HepG2 (cell line): ENCODE data around the gene KCTD19. TPM values are rescaled to one million over a fixed set of nuclear protein-coding genes. Genes with fewer than 3 reads are reported as not detected.
A peak's percentile ranks its signal among the peaks of the same experiment; 100 is the strongest.

ENCODE experiments used
- CAMTA2 ChIP-seq: sonication (generic); formaldehyde crosslinking; IDR thresholded peaks from 2 replicates; pipeline ENCODE4 v1.4.0; 2020; ENCODE audit warnings: mild to moderate bottlenecking, missing genetic modification reagents, borderline replicate concordance
- JUND ChIP-seq: sonication (generic); formaldehyde crosslinking; IDR thresholded peaks from 2 replicates; pipeline ENCODE4 v1.8.0; 2022; ENCODE audit warnings: mild to moderate bottlenecking, missing genetic modification reagents
- MAZ ChIP-seq, 2 experiments: sonication (generic) in 1 of 2; formaldehyde crosslinking in 1 of 2; IDR thresholded peaks; 2 replicates each; pipeline versions ENCODE4 v1.5.0 to v1.6.1; 2012 to 2020; ENCODE audit warnings: low read depth in 2 of 2, mild to moderate bottlenecking in 2 of 2, borderline replicate concordance in 1 of 2, improper control_type of control experiment in 1 of 2, low read length in 1 of 2, missing genetic modification reagents in 1 of 2, moderate library complexity in 1 of 2
- NCOR1 ChIP-seq: fragments of 200-600 bp; sonication (generic); IDR thresholded peaks from 2 replicates; pipeline ENCODE4 v1.7.0; 2017; ENCODE audit warnings: antibody characterized with exemption, low read length, borderline replicate concordance
- ONECUT2 ChIP-seq: sonication (generic); formaldehyde crosslinking; IDR thresholded peaks from 2 replicates; pipeline ENCODE4 v1.4.0; 2020; ENCODE audit warnings: missing genetic modification reagents
- PITX1 ChIP-seq: sonication (generic); formaldehyde crosslinking; IDR thresholded peaks from 2 replicates; pipeline ENCODE4 v1.5.1; 2020; ENCODE audit warnings: mild to moderate bottlenecking, missing genetic modification reagents
- PLRG1 ChIP-seq: fragments of 450-650 bp; conservative IDR thresholded peaks from 2 replicates; pipeline ENCODE4 v1.6.1; 2016
- RBM39 ChIP-seq: fragments of 200-400 bp; formaldehyde crosslinking; IDR thresholded peaks from one replicate; pipeline ENCODE4 v1.6.1; 2018; ENCODE audit warnings: antibody characterized with exemption, mild to moderate bottlenecking, low read depth, low read length; ENCODE audit not compliant: poor library complexity, severe bottlenecking
- SATB2 ChIP-seq: sonication (generic); formaldehyde crosslinking; IDR thresholded peaks from 2 replicates; pipeline ENCODE4 v1.5.0; 2020; ENCODE audit warnings: missing genetic modification reagents
- STAT6 ChIP-seq: sonication (generic); formaldehyde crosslinking; IDR thresholded peaks from 2 replicates; pipeline ENCODE4 v1.4.0; 2020; ENCODE audit warnings: missing genetic modification reagents, mild to moderate bottlenecking, borderline replicate concordance
- XRCC5 ChIP-seq: fragments of 200-400 bp; formaldehyde crosslinking; optimal IDR thresholded peaks from 2 replicates; pipeline ENCODE3; 2017; ENCODE audit warnings: mild to moderate bottlenecking, low read length
- ZNF12 ChIP-seq: sonication (generic); formaldehyde crosslinking; IDR thresholded peaks from 2 replicates; pipeline ENCODE4 v1.5.0; 2020; ENCODE audit warnings: missing genetic modification reagents
- ZNF460 ChIP-seq: sonication (generic); formaldehyde crosslinking; IDR thresholded peaks from 2 replicates; pipeline ENCODE4 v1.5.1; 2020; ENCODE audit warnings: missing genetic modification reagents, mild to moderate bottlenecking, borderline replicate concordance
- ZNF546 ChIP-seq: sonication (generic); formaldehyde crosslinking; conservative IDR thresholded peaks from 2 replicates; pipeline ENCODE4 v1.8.1; 2023; ENCODE audit warnings: mild to moderate bottlenecking, missing genetic modification reagents
- ZNF883 ChIP-seq: sonication (generic); formaldehyde crosslinking; IDR thresholded peaks from 2 replicates; pipeline ENCODE4 v1.5.1; 2020; ENCODE audit warnings: mild to moderate bottlenecking, missing genetic modification reagents; ENCODE audit errors: not compliant biosample characterization
- polyA plus RNA-seq, 8 experiments: library from polyadenylated mRNA; depleted of rRNA in 3 of 8; stranded (reverse) in 7 of 8; unstranded in 1 of 8; fragments of >200 nt; fragmentation: Illumina TruSeq in 4 of 8; extraction: Trizol in 4 of 8; gene quantifications; 2 replicates each; pipeline versions ENCODE4 v1.2.1 to v1.2.3, GENCODE V29; 2011 to 2016; ENCODE audit warnings: low read depth in 4 of 8, missing spikeins in 1 of 8, mixed read lengths in 1 of 8; ENCODE audit not compliant: insufficient read depth in 1 of 8
- total RNA-seq, 5 experiments: library from RNA; depleted of rRNA; stranded (reverse); fragments of >200 nt; fragmentation: Illumina TruSeq; extraction: Trizol; gene quantifications; 2 replicates each; pipeline ENCODE4 v1.2.3, GENCODE V29; 2016; ENCODE audit warnings: low read depth in 1 of 5
- TF ChIP-seq, protein P1 (sequence below): IDR thresholded peaks from 2 replicates; pipeline ENCODE4 v1.6.1; 2012; ENCODE audit warnings: low read length, improper control_type of control experiment
- TF ChIP-seq, protein P2 (sequence below): sonication (generic); formaldehyde crosslinking; IDR thresholded peaks from 2 replicates; pipeline ENCODE4 v1.4.0; 2020; ENCODE audit warnings: mild to moderate bottlenecking, missing genetic modification reagents, borderline replicate concordance

Gene KCTD19
- total and polyA plus RNA-seq, 2 of the 13 experiments (the other 11 are each of a cell fraction or from before 2014, with no cell fraction given) = not detected

GRCh38 chr16:67247192-67248072 is 79.1 kb downstream of the KCTD19 start, which contains the start of gene FHOD1 (continued):
- no peak for TF ChIP-seq CAMTA2 (CRISPR knock-in tag)
- no peak for TF ChIP-seq RBM39
- no peak for TF ChIP-seq ZNF546 (CRISPR knock-in tag)
- TF ChIP-seq ZNF460 = peak; percentile 41
- TF ChIP-seq PITX1 (CRISPR knock-in tag) = peak; percentile 38; the same call in 1 of the 2 replicates
- no peak for TF ChIP-seq NCOR1
- TF ChIP-seq, protein P1, sequence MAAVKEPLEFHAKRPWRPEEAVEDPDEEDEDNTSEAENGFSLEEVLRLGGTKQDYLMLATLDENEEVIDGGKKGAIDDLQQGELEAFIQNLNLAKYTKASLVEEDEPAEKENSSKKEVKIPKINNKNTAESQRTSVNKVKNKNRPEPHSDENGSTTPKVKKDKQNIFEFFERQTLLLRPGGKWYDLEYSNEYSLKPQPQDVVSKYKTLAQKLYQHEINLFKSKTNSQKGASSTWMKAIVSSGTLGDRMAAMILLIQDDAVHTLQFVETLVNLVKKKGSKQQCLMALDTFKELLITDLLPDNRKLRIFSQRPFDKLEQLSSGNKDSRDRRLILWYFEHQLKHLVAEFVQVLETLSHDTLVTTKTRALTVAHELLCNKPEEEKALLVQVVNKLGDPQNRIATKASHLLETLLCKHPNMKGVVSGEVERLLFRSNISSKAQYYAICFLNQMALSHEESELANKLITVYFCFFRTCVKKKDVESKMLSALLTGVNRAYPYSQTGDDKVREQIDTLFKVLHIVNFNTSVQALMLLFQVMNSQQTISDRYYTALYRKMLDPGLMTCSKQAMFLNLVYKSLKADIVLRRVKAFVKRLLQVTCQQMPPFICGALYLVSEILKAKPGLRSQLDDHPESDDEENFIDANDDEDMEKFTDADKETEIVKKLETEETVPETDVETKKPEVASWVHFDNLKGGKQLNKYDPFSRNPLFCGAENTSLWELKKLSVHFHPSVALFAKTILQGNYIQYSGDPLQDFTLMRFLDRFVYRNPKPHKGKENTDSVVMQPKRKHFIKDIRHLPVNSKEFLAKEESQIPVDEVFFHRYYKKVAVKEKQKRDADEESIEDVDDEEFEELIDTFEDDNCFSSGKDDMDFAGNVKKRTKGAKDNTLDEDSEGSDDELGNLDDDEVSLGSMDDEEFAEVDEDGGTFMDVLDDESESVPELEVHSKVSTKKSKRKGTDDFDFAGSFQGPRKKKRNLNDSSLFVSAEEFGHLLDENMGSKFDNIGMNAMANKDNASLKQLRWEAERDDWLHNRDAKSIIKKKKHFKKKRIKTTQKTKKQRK = no peak
- TF ChIP-seq ZNF12 (CRISPR knock-in tag) = no peak
- no peak for TF ChIP-seq PLRG1
- TF ChIP-seq, protein P2, sequence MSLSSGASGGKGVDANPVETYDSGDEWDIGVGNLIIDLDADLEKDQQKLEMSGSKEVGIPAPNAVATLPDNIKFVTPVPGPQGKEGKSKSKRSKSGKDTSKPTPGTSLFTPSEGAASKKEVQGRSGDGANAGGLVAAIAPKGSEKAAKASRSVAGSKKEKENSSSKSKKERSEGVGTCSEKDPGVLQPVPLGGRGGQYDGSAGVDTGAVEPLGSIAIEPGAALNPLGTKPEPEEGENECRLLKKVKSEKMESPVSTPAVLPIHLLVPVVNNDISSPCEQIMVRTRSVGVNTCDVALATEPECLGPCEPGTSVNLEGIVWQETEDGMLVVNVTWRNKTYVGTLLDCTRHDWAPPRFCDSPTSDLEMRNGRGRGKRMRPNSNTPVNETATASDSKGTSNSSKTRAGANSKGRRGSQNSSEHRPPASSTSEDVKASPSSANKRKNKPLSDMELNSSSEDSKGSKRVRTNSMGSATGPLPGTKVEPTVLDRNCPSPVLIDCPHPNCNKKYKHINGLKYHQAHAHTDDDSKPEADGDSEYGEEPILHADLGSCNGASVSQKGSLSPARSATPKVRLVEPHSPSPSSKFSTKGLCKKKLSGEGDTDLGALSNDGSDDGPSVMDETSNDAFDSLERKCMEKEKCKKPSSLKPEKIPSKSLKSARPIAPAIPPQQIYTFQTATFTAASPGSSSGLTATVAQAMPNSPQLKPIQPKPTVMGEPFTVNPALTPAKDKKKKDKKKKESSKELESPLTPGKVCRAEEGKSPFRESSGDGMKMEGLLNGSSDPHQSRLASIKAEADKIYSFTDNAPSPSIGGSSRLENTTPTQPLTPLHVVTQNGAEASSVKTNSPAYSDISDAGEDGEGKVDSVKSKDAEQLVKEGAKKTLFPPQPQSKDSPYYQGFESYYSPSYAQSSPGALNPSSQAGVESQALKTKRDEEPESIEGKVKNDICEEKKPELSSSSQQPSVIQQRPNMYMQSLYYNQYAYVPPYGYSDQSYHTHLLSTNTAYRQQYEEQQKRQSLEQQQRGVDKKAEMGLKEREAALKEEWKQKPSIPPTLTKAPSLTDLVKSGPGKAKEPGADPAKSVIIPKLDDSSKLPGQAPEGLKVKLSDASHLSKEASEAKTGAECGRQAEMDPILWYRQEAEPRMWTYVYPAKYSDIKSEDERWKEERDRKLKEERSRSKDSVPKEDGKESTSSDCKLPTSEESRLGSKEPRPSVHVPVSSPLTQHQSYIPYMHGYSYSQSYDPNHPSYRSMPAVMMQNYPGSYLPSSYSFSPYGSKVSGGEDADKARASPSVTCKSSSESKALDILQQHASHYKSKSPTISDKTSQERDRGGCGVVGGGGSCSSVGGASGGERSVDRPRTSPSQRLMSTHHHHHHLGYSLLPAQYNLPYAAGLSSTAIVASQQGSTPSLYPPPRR (CRISPR knock-in tag) = no peak
- no peak for TF ChIP-seq STAT6 (CRISPR knock-in tag)
- TF ChIP-seq XRCC5 = no peak
- no peak for TF ChIP-seq SATB2
- TF ChIP-seq MAZ (IDR thresholded peaks at IDR 0.05; ENCODE audit: borderline replicate concordance, low read depth, low read length) = peak; percentile 17; the same call in 1 of the 2 replicates
- 0 out of 2 replicates have a peak, but pooled peaks have one; percentile 22 for TF ChIP-seq MAZ (CRISPR knock-in tag; IDR thresholded peaks at IDR 0.05; ENCODE audit: low read depth)
- peak; percentile 41; the same call in 1 of the 2 replicates for TF ChIP-seq ONECUT2 (CRISPR knock-in tag)
- peak; percentile 76 for TF ChIP-seq ZNF883 (CRISPR knock-in tag)
- TF ChIP-seq JUND (CRISPR knock-in tag) = no peak
